ENCODE results near the gene MGARP.
A peak's percentile ranks its signal among the peaks of the same experiment; 100 is the strongest.
"Not testable (repeated sequence)": the region's sequence is repeated elsewhere in the genome, so short reads cannot be mapped to it uniquely, and the experiment has no call there.

The MGARP gene

GRCh38 chr4:139279760-139280620 is at the start of gene MGARP:
Gene MGARP, minus strand, starts transcription at chr4:139280225. Its CDS starts 67 bp downstream, at chr4:139280158.
- DNase-seq (ENCODE audit: low spot score), result no peak

- peak; percentile 5 for DNase-seq (ENCODE audit: low spot score)
Observed at GRCh38 chr4:139329665-139330200, 49.7 kb upstream of the MGARP start.

DNA sequence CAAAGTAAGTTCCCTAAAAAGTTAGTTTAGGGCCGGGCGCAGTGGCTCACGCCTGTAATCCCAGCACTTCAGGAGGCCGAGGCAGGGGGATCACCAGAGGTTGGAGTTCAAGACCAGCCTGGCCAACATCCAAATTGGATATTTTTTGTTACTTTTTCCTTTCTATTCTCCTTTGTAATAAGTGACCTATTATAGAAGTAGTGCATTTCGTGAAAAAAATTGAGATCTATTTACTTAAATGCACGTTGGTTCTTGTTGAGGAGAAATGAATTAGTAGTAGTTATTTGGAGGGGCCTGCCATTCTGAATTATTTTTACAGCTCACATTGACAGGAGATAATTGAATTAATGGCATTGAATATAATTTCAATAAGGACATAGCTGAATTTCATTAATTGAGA is 44.6 kb upstream of the MGARP start:
- no peak for DNase-seq (ENCODE audit: low spot score)

DNA sequence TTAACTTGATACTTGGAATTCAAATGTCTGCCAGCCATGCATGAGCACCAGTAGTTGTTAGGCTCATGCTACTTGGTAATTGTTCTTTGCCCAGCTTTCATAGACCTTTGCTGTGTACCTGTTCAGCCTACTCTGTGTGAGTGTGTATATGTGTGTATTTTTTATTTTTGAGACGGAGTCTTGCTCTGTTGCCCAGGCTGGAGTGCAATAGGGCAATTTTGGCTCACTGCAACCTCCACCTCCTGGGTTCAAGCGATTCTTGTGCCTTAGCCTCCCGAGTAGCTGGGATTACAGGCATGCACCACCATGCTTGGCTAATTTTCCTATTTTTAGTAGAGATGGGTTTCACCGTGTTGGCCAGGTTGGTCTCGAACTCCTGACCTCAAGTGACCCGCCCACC is 42.5 kb upstream of the MGARP start:
- DNase-seq (ENCODE audit: low spot score), result not testable (repeated sequence)

DNA sequence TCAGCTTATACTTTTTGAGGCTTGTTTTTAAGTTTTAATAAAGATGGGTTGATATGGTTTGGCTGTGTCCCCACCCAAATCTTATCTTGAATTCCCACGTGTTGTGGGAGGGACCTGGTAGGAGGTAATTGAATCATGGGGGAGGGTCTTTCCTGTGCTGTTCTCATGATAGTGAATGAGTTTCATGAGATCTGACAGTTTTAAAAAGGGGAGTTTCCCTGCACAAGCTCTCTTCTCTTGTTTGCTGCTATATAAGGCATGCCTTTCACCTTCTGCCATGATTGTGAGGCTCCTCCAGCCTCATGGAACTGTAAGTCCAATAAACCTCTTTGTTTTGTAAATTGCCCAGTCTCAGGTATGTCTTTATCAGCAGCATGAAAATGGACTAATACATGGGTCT is 42.0 kb upstream of the MGARP start:
- not testable (repeated sequence) for DNase-seq (ENCODE audit: low spot score)

DNA sequence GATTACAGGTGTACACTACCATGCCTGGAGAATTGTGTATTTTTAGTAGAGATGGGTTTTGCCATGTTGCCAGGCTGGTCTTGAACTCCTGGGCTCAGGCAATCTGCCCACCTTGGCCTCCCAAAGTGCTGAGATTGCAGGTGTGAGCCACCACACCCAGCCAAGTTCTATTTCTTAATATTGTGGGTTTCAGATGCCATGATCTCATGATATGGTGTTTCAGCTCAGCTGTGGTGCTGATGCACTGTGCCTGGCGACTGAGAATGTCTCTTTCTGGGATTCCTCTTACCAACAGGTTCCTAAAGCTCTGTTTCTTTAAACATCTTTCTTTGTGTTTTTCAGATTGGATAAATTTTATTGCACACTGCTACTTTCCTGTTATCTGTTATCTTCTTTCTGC is 39.5 kb upstream of the MGARP start:
- no peak for DNase-seq (ENCODE audit: low spot score)

- DNase-seq (ENCODE audit: low spot score), result no peak
Observed at GRCh38 chr4:139317635-139318034, 37.6 kb upstream of the MGARP start.

DNA sequence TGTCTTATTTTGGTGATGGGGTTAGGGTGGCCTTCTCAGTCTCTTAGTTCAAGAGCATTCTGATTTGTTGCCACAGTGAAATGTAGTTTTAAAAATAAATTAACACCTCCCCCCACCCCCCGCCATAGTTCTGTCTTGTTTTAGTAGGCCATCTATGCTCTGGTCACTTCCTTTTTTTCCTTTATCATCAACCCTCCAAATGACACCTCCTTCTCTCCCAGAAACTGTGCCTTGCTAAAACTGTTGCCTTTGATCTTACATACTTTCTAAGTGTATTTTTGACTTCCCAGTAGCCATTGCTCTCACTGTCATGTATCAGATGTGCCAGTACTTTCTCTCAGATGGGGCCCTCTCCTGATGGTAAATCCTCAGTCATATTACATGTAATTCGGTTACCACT is 36.7 kb upstream of the MGARP start:
- DNase-seq (ENCODE audit: low spot score), result no peak

DNA sequence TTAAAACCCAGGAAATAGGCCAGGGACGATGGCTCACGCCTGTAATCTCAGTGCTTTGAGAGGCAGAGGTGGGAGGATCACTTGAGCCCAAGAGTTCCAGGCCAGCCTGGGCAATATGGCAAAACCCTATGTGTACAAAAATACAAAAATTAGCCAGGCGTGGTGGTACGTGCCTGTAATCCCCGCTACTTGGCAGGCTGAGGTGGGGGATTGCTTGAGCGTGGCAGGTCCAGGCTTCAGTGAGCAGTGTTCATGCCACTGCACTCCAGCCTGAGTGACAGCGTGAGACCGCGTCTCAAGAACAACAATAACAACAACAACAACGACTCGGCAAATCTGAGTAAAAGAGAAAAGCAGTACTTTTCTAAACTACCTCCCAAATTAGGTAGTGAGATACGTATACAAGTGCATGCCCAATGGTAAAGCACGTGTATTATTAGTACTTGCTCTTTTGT is 35.2 kb upstream of the MGARP start:
- DNase-seq (ENCODE audit: low spot score), result no peak

- DNase-seq (ENCODE audit: low spot score), result no peak
Observed at GRCh38 chr4:139314047-139314800, 34.2 kb upstream of the MGARP start.

DNA sequence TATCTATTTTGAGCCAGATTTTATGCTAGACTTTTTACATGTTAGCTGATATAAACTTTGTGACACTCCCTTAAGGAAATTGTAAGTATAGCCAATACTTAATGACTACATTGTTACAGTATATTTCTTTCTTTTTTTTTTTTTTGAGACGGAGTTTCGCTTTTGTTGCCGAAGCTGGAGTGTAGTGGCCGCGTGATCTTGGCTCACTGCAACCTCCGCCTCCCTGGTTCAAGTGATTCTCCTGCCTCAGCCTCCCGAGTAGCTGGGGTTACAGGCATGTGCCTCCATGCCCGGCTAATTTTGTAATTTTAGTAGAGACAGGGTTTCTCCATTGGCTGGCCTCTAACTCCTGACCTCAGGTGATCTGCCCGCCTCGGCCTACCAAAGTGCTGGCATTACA is 33.4 kb upstream of the MGARP start:
- not testable (repeated sequence) for DNase-seq (ENCODE audit: low spot score)

DNA sequence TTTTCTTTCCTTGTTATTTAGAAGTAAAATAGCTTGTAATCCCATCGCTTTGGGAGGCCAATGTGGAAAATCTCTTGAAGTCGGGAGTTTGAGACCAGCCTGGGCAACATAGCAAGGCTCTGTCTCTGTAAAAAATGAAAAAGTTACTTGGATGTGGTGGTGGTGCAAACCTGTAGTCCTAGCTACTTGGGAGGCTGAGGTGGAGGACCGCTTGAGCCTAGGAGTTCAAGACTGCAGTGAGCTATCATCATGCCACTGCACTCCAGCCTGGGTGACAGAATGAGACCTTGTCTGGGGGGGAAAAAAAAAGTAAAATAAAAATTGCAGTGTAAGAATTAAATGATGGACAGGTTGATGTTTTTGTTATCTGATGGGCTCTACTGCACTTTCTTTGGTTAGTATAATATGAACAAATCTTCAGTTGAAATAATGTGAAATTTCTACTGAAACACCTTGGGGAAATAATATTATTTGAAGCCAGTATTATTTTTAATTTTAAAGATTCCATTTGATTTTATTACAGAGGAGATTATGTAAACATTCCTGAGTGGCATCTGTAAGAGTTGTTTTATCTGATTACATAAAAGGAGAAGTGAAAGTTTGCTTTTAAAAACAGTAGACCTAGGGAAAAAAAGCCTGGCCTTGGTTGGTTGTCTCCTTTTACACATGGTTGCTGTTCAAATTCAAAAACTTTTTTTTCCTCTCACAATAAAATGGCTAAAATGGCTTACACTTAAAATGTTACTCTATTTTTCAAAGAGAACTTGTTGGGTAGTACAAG is 32.7 kb upstream of the MGARP start:
- no peak for DNase-seq (ENCODE audit: low spot score)

- no peak for DNase-seq (ENCODE audit: low spot score)
Observed at GRCh38 chr4:139311909-139312308, 31.9 kb upstream of the MGARP start.

DNA sequence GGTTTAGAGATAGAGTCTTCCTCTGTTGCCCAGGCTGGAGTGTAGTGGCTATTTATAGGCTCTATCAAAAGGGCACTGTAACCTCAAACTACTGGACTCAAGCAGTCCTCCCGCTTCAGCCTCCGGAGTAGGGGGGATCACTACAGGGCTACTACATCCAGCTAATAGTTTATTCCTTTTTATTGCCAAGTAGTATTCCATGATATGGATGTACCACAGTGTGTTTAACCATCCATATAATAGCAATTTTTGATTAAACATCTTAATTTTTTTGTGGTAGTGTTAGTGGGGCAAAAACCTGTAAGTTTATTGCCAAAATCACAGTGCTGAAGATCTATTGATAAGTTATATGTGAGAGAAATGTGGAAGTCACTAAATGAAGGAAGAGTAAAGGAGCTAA is 24.9 kb upstream of the MGARP start:
- DNase-seq (ENCODE audit: low spot score), result no peak

DNA sequence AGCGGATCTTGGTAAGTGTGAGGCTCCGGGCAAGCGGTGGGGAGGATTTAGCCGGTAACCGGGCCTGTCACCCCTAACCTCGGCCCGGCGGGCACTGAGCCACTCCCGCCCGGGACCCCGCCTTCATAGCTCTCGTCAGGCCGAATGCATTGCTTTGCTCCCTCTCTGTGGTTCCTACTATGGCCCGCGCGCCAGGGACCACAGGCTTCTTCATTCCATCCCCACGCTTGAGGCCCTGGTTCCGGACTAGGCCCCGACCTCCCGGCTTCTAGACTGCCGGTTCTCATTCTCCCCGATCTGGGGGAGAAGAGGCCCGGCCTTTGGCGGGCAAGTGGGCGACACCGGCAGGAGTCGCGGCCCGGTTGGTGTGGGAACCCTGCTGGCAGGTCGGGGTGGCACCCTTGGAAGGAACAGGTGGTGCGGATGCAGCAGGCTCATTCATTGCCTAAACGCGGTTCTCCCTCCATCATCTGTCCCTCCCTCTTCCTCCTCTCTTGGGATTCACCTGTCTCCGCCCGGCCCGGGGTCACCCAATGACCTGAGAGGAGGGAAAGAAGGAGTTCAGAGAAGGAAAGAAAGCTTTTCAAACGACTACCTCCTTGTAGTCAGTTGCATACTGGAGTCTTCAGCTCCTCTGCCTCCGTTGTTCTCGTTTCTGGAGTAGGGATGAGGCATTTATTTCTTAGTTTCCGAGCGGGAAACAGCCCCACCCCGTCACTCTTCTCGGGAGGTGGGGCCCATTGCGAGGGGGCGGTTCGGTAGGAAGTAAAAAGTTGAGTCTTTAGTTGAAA is 22.0 kb upstream of the MGARP start, which contains the start of gene NDUFC1:
Gene NDUFC1, minus strand, starts transcription at position 657 of the 791 bp plus-strand sequence. CDS start 6,679 bp downstream, outside the sequence.
- peak; percentile 32 for DNase-seq (ENCODE audit: low spot score)

DNA sequence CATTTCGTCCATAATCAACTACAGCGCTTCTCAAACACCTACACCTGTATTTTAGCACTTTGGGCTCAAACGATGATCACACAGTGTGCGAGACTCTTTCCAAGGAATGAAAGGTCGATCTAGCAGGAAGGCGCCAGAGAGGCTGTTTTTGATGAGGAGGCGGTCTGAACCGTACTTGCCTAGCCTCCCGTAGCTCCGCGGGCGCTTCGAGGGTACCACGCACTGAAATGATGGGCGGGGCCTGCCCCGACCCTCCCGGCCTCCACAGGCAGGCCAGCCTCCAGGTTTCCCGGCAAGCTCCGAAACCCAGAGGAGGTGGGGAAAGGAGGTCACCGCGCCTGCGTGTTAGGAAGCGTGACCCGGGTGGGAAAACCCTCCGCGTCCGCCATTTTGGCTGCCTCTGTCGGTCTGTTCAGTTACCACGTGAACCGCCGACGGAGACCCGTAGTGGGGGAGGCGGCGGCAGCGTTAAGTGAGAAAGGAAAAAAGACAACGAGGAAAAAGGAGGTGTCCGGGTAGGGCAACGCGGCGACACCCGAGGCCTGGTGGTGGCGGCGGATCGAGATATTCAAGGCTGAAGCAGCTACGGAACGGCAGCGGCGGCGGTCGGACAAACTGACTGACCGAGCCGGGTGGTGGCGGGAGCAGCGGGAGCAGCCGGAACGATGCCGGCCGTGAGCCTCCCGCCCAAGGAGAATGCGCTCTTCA is 21.2 kb upstream of the MGARP start, which contains the start of gene NAA15:
Gene NAA15, plus strand, starts transcription at position 393 of the 708 bp plus-strand sequence. Its CDS starts 273 bp downstream, at position 666.
- peak; percentile 95 for DNase-seq (ENCODE audit: low spot score)

- peak; percentile 44 for DNase-seq (ENCODE audit: low spot score)
Observed at GRCh38 chr4:139300431-139301112, 20.5 kb upstream of the MGARP start.

GRCh38 chr4:139299536-139299935 is 19.5 kb upstream of the MGARP start:
- DNase-seq (ENCODE audit: low spot score), result no peak

DNA sequence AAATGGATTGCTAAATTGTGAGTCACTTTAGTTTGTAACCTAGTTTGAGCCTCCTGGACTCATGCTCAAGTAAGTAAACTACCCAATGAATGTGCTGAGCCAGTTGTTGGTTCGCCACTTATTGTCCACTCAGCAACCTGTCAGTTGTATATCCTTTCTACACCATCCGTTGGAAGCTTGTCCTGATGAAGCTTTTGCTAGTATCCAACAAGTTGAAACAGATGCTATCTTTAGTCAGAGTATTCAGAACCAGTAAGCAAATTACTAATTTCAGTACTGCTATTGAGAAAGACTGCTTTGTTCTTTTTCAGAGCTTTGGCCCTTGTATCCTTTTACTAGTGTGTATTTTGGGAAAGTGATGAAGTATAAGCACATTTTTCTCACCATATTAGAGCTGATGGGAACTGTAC is 17.0 kb upstream of the MGARP start:
- DNase-seq (ENCODE audit: low spot score), result no peak

DNA sequence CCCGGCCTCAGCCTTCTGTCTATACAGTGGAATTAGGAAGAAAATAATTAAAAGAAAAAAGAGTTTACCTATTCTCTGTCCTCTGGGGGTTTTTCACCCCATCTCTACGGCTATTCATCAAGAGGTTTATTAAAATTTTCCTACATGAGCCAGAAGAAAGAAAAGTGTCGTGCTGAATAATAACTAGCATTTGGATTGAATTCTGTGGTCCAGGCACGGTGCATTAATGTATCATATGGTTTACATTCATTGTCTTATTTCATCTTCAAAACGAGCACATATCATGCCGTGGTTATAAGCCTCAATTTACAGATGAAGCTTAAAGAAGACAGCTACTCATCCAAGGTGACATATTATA is 15.9 kb upstream of the MGARP start:
- DNase-seq (ENCODE audit: low spot score), result no peak

Data from globus pallidus (tissue), 1 donor.